Endodermal cell (in vitro differentiated cells): Measurements from ENCODE around the gene HDAC11. TPM values are rescaled to one million over a fixed set of nuclear protein-coding genes. Genes with fewer than 3 reads are reported as not detected.

Experiments
- DNase-seq: peaks from one replicate; pipeline ENCODE4 v3.0.0-alpha.2; 2017
- H3K27ac ChIP-seq: 2 replicates; pipeline ENCODE4 v1.5.1; 2013; ENCODE audit warnings: mild to moderate bottlenecking, low read depth, low read length, moderate library complexity
- H3K27me3 ChIP-seq: 2 replicates; pipeline ENCODE4 v1.6.1; 2013; ENCODE audit warnings: mild to moderate bottlenecking, low read length, moderate library complexity; ENCODE audit not compliant: insufficient read depth, control insufficient read depth, poor library complexity, severe bottlenecking
- H3K36me3 ChIP-seq: 2 replicates; pipeline ENCODE4 v1.7.0; 2013; ENCODE audit warnings: mild to moderate bottlenecking, low read length, moderate library complexity; ENCODE audit not compliant: control insufficient read depth, insufficient read depth
- H3K4me1 ChIP-seq: one replicate; pipeline ENCODE4 v1.7.0; 2013; ENCODE audit warnings: low read length; ENCODE audit not compliant: control insufficient read depth, insufficient read depth
- H3K4me3 ChIP-seq: 2 replicates; pipeline ENCODE4 v1.5.1; 2013; ENCODE audit warnings: mild to moderate bottlenecking, low read length, moderate library complexity
- H3K9ac ChIP-seq: 2 replicates; pipeline ENCODE4 v1.6.1; 2013; ENCODE audit warnings: mild to moderate bottlenecking, low read length, moderate library complexity; ENCODE audit not compliant: poor library complexity, severe bottlenecking; ENCODE audit errors: extremely low read depth
- H3K9me3 ChIP-seq: 2 replicates; pipeline ENCODE4 v1.6.1; 2013; ENCODE audit warnings: mild to moderate bottlenecking, low read length, moderate library complexity; ENCODE audit not compliant: control insufficient read depth
- H3K27ac Mint-ChIP-seq: 2 replicates; pipeline ENCODE4 v1.8.0; 2020; ENCODE audit warnings: mixed read lengths
- H3K27me3 Mint-ChIP-seq: 2 replicates; pipeline ENCODE4 v1.8.0; 2021; ENCODE audit warnings: mild to moderate bottlenecking, mixed read lengths; ENCODE audit not compliant: insufficient read depth
- H3K36me3 Mint-ChIP-seq: 2 replicates; pipeline ENCODE4 v1.8.0; 2020; ENCODE audit warnings: low read depth, mixed read lengths
- H3K4me1 Mint-ChIP-seq: 2 replicates; pipeline ENCODE4 v1.8.0; 2020; ENCODE audit warnings: mixed read lengths
- H3K4me3 Mint-ChIP-seq: 2 replicates; pipeline ENCODE4 v1.8.0; 2020; ENCODE audit warnings: mild to moderate bottlenecking, moderate library complexity, mixed read lengths
- H3K9me3 Mint-ChIP-seq: 2 replicates; pipeline ENCODE4 v1.8.0; 2020; ENCODE audit warnings: mild to moderate bottlenecking, mixed read lengths
- WGBS, 2 experiments: methylation state at CpG; one replicate each; pipeline versions ENCODE4 v1.1.5 to v1.1.7; 2013; ENCODE audit warnings: missing lambda C conversion rate in 2 of 2, mixed read lengths in 1 of 2; ENCODE audit not compliant: insufficient coverage in 1 of 2, insufficient read length in 1 of 2; 5-methylcytosine and 5-hydroxymethylcytosine counted together
- total RNA-seq, 2 donors: library from RNA; stranded (reverse); fragmentation: NEBNext Ultra II Directional in 1 of 2; extraction: Animal tissue kit (Norgen Biotek cat#: 25700) in 1 of 2; gene quantifications; 2 replicates in 1 of 2; 3 replicates in 1 of 2; pipeline ENCODE4 v1.2.1, GENCODE V29; 2021
- TF ChIP-seq, protein P1 (sequence below): fragments of 200-600 bp; sonication (generic); conservative IDR thresholded peaks from 2 replicates; pipeline ENCODE4 v1.5.0; 2021; ENCODE audit warnings: antibody characterized with exemption, mild to moderate bottlenecking

Gene HDAC11
- total RNA-seq, 2 donors from 2014 or later, result 17.0 to 17.1 TPM

DNA sequence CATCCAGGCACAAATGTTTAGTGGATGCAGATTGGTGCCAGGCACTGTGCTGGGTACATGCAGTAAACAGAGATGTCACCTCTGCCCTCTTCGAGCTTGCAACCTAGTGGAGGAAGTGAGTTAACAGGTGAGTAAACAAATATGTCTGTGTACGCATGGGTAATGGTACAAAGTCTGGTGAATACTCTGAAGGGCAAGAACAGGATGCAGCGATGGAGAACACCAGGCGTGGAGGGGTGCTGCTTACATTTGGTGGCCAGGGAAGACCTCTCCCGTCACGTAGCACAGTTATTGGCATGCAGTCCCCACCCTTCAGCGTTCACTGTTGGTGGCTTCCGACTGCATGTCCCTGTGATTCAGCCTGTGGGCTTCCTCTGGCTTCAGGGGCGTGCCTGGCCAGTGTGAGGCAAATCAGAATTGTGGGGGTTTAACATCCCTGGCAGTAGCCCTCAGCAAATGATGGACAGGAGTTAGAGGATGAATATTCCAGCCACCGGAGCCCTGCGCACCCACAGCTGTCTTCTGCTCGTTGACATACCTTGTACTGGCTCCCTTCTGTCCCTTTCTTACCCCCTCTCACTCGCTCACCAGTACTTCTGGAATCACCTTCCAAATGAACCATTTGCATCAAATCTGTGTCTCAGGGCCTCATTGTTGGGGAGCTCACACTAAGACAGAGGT, 9.1 kb upstream of the HDAC11 start:
- H3K4me3 Mint-ChIP-seq, result no peak overlapping the region
- peaks cover 5% of the 10 kb centered on the region for H3K4me1 Mint-ChIP-seq
- H3K4me3 ChIP-seq, result no peak overlapping the region
- 76 to 89% methylated on average over 12 to 13 of the region's 13 CpGs for WGBS, 2 experiments
- TF ChIP-seq, protein P1, sequence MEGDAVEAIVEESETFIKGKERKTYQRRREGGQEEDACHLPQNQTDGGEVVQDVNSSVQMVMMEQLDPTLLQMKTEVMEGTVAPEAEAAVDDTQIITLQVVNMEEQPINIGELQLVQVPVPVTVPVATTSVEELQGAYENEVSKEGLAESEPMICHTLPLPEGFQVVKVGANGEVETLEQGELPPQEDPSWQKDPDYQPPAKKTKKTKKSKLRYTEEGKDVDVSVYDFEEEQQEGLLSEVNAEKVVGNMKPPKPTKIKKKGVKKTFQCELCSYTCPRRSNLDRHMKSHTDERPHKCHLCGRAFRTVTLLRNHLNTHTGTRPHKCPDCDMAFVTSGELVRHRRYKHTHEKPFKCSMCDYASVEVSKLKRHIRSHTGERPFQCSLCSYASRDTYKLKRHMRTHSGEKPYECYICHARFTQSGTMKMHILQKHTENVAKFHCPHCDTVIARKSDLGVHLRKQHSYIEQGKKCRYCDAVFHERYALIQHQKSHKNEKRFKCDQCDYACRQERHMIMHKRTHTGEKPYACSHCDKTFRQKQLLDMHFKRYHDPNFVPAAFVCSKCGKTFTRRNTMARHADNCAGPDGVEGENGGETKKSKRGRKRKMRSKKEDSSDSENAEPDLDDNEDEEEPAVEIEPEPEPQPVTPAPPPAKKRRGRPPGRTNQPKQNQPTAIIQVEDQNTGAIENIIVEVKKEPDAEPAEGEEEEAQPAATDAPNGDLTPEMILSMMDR, result no peak
- H3K27me3 ChIP-seq, result no peaks in the 10 kb centered on the region
- H3K27ac ChIP-seq, result no peak overlapping the region
- no peak overlapping the region for H3K27ac Mint-ChIP-seq
- peaks cover 2% of the 10 kb centered on the region for H3K27me3 Mint-ChIP-seq
- H3K36me3 ChIP-seq, result no peaks in the 10 kb centered on the region
- H3K9ac ChIP-seq, result no peak overlapping the region
- no peaks in the 10 kb centered on the region for H3K4me1 ChIP-seq
- H3K9me3 ChIP-seq, result no peaks in the 10 kb centered on the region
- H3K36me3 Mint-ChIP-seq, result no peaks in the 10 kb centered on the region
- no peaks in the 10 kb centered on the region for H3K9me3 Mint-ChIP-seq
- DNase-seq, result no peak

DNA sequence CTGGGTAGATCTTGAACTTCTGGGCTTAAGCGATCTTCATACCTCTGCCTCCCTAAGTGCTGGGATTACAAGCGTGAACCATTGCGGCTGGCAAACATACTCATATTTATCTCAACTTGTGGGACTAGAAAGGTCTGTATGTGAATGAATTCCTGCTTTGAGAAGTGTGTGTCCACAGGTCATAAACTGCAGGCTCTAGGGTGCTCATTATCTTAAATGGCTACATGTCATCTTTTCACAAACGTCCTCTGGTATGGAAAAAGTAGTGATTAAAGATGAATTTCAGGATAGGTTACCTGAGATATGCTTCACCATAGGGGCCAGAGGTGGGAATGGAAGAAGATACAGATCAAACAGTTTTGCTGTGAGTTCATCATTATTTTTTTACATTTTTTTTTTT, 7.8 kb upstream of the HDAC11 start:
- no peaks in the 10 kb centered on the region for H3K9me3 Mint-ChIP-seq
- no peaks in the 10 kb centered on the region for H3K36me3 Mint-ChIP-seq
- Histone ChIP-seq H3K4me1 (no peaks in the 10 kb centered on the region), H3K4me3 (no peak overlapping the region), H3K27me3 (no peaks in the 10 kb centered on the region), H3K36me3 (no peaks in the 10 kb centered on the region), H3K9ac (no peak overlapping the region), H3K9me3 (no peaks in the 10 kb centered on the region), H3K27ac (no peak overlapping the region)
- H3K4me3 Mint-ChIP-seq, result no peak overlapping the region
- TF ChIP-seq, protein P1, result no peak
- H3K27ac Mint-ChIP-seq, result no peak overlapping the region
- peaks cover 12% of the 10 kb centered on the region for H3K4me1 Mint-ChIP-seq
- H3K27me3 Mint-ChIP-seq, result peaks cover 2% of the 10 kb centered on the region
- 97% methylated on average over 4 of the region's 4 CpGs; no CpG with 5 or more reads in 1 of the 2 experiments for WGBS, 2 experiments
- no peak for DNase-seq

DNA sequence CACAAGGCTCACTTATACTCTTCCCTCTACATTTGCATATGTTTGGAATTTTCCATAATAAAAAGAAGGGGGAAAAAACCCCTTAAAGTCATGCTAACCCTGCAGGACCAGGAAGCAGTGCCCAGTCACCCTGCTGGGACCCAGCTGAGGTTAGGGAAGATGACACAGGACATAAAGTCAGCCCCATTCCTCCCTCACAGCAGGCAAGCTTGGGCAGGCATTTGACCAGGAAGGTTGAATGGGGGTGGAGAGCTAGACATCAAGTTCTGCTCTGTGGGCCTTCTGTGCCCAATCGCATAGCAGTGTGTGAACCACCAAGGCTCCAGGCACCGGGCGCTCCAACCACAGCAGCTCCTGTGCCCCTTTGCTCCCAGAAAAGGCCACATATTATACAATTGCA, 7.1 kb upstream of the HDAC11 start:
- no peaks in the 10 kb centered on the region for H3K9me3 Mint-ChIP-seq
- Histone ChIP-seq H3K4me3 (no peak overlapping the region), H3K9ac (no peak overlapping the region), H3K4me1 (no peaks in the 10 kb centered on the region), H3K36me3 (no peaks in the 10 kb centered on the region), H3K27me3 (no peaks in the 10 kb centered on the region), H3K9me3 (no peaks in the 10 kb centered on the region), H3K27ac (no peak overlapping the region)
- 45 to 85% methylated on average over 3 of the region's 3 CpGs for WGBS, 2 experiments
- H3K27ac Mint-ChIP-seq, result no peak overlapping the region
- TF ChIP-seq, protein P1, result no peak
- peaks cover 2% of the 10 kb centered on the region for H3K27me3 Mint-ChIP-seq
- no peak overlapping the region for H3K4me3 Mint-ChIP-seq
- H3K4me1 Mint-ChIP-seq, result peaks cover 16% of the 10 kb centered on the region
- H3K36me3 Mint-ChIP-seq, result no peaks in the 10 kb centered on the region
- DNase-seq, result no peak
